Left ventricle myocardium inferior (tissue), 1 donor: ENCODE data around the gene SLC6A5. TPM values are rescaled to one million over a fixed set of nuclear protein-coding genes. Genes with fewer than 3 reads are reported as not detected.

Source experiments
- DNase-seq: peaks from one replicate; pipeline ENCODE4 v3.0.0-alpha.2; 2020
- H3K27ac ChIP-seq: fragments of 200-600 bp; replicated peaks from 2 replicates; pipeline ENCODE4 v1.8.0; 2021
- H3K27me3 ChIP-seq: fragments of 200-600 bp; 2 replicates; pipeline ENCODE4 v1.8.0; 2021; ENCODE audit warnings: low read depth
- H3K36me3 ChIP-seq: fragments of 200-600 bp; 2 replicates; pipeline ENCODE4 v1.8.0; 2021
- H3K4me1 ChIP-seq: fragments of 200-600 bp; 2 replicates; pipeline ENCODE4 v1.8.0; 2021
- H3K4me3 ChIP-seq: fragments of 200-600 bp; 2 replicates; pipeline ENCODE4 v1.8.0; 2021; ENCODE audit warnings: mild to moderate bottlenecking, moderate library complexity
- H3K9me3 ChIP-seq: fragments of 200-600 bp; replicated peaks from 2 replicates; pipeline ENCODE4 v1.8.0; 2021
- CTCF ChIP-seq: fragments of 200-600 bp; IDR thresholded peaks from 2 replicates; pipeline ENCODE4 v1.8.0; 2021; ENCODE audit warnings: antibody characterized with exemption, mild to moderate bottlenecking, borderline replicate concordance
- intact Hi-C: fragments of 100-400 bp; cut with micrococcal nuclease; formaldehyde crosslinking; loops from one replicate; pipeline ENCODE4 v1.11.0; 2022
- total RNA-seq: library from RNA; stranded (reverse); fragmentation: NEBNext Ultra II Directional; extraction: Animal tissue kit (Norgen Biotek cat#: 25700); gene quantifications from one replicate; pipeline ENCODE4 v1.2.1, GENCODE V29; 2021
- donor health status: DM: no; HTN: yes; CAD: no; lungs with severe emphysema.

Gene SLC6A5
- total RNA-seq, 1 donor from 2014 or later, result not detected

GRCh38 chr11:20669820-20670684 lies 70.6 kb downstream of the SLC6A5 start:
- DNase-seq, result no peak
- H3K4me3 ChIP-seq, result peak overlapping the region; percentile 57
- H3K9me3 ChIP-seq, result no peaks in the 10 kb centered on the region
- intact Hi-C loops, result no loop called here
- H3K4me1 ChIP-seq, result peaks cover 24% of the 10 kb centered on the region
- H3K27me3 ChIP-seq, result peaks cover 100% of the 10 kb centered on the region
- H3K36me3 ChIP-seq, result no peaks in the 10 kb centered on the region
- TF ChIP-seq CTCF, result no peak
- H3K27ac ChIP-seq, result no peak overlapping the region

- intact Hi-C loops, result no loop called here
- Histone ChIP-seq H3K9me3 (no peaks in the 10 kb centered on the region), H3K4me3 (no peak overlapping the region), H3K4me1 (peaks cover 24% of the 10 kb centered on the region), H3K27ac (no peak overlapping the region), H3K27me3 (peaks cover 100% of the 10 kb centered on the region), H3K36me3 (no peaks in the 10 kb centered on the region)
- no peak for DNase-seq
- no peak for TF ChIP-seq CTCF
Measured at GRCh38 chr11:20670932-20671403, 71.6 kb downstream of the SLC6A5 start.

GRCh38 chr11:20671856-20672546 lies 72.6 kb downstream of the SLC6A5 start:
- DNase-seq, result no peak
- Histone ChIP-seq H3K27me3 (peaks cover 100% of the 10 kb centered on the region), H3K4me1 (peaks cover 24% of the 10 kb centered on the region), H3K36me3 (no peaks in the 10 kb centered on the region), H3K27ac (no peak overlapping the region), H3K4me3 (no peak overlapping the region), H3K9me3 (no peaks in the 10 kb centered on the region)
- TF ChIP-seq CTCF, result no peak
- intact Hi-C loops, result no loop called here

GRCh38 chr11:20672575-20672974 lies 73.2 kb downstream of the SLC6A5 start:
- H3K27me3 ChIP-seq, result peaks cover 100% of the 10 kb centered on the region
- no peaks in the 10 kb centered on the region for H3K36me3 ChIP-seq
- peak; percentile 38 for TF ChIP-seq CTCF
- H3K4me3 ChIP-seq, result no peak overlapping the region
- no peak for DNase-seq
- intact Hi-C loops, result no loop called here
- H3K4me1 ChIP-seq, result peaks cover 24% of the 10 kb centered on the region
- no peaks in the 10 kb centered on the region for H3K9me3 ChIP-seq
- no peak overlapping the region for H3K27ac ChIP-seq

- no peak for DNase-seq
- H3K9me3 ChIP-seq, result no peaks in the 10 kb centered on the region
- H3K27me3 ChIP-seq, result peaks cover 70% of the 10 kb centered on the region
- no peak overlapping the region for H3K27ac ChIP-seq
- H3K4me1 ChIP-seq, result no peaks in the 10 kb centered on the region
- TF ChIP-seq CTCF, result no peak
- intact Hi-C loops, result no loop called here
- no peak overlapping the region for H3K4me3 ChIP-seq
- no peaks in the 10 kb centered on the region for H3K36me3 ChIP-seq
Measured at GRCh38 chr11:20676658-20677057, 77.2 kb downstream of the SLC6A5 start.
